Muscle of arm (tissue), 12 donors: ENCODE measurements around the gene ICAM5. TPM values are rescaled to one million over a fixed set of nuclear protein-coding genes. Genes with fewer than 3 reads are reported as not detected.
"Not testable (repeated sequence)": the region's sequence is repeated elsewhere in the genome, so short reads cannot be mapped to it uniquely, and the experiment has no call there.

Experiments used
- DNase-seq: peaks from one replicate; pipeline ENCODE4 v3.0.0-alpha.2; 2013
- polyA plus RNA-seq, 12 donors: library from polyadenylated mRNA; unstranded; fragments of 120-200 nt; gene quantifications; one replicate each; pipeline ENCODE4 v1.2.1, GENCODE V29; 2013; ENCODE audit not compliant: insufficient read length in 12 of 12

Gene ICAM5
- polyA plus RNA-seq, 12 donors, result 0.05 to 1.1 (median 0.13) TPM; not detected in 7

DNA sequence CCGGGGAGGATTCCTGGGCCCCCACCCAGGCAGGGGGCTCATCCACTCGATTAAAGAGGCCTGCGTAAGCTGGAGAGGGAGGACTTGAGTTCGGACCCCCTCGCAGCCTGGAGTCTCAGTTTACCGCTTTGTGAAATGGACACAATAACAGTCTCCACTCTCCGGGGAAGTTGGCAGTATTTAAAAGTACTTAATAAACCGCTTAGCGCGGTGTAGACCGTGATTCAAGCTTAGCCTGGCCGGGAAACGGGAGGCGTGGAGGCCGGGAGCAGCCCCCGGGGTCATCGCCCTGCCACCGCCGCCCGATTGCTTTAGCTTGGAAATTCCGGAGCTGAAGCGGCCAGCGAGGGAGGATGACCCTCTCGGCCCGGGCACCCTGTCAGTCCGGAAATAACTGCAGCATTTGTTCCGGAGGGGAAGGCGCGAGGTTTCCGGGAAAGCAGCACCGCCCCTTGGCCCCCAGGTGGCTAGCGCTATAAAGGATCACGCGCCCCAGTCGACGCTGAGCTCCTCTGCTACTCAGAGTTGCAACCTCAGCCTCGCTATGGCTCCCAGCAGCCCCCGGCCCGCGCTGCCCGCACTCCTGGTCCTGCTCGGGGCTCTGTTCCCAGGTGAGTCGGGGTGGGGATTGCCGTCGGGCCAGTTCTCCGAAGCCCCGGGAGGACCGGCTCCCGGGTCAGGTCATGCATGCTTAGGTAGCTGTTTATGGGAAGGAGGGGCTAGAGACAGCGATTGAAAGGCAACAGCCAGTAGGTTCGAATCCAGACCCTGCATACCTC is 18.9 kb upstream of the ICAM5 start, which contains the start of gene ICAM1:
Gene ICAM1 (plus strand): TSS at position 505 of the 779 bp plus-strand sequence. CDS start 40 bp downstream, at position 545.
- peak; percentile 61 for DNase-seq

GRCh38 chr19:10271543-10272086 is 18.1 kb upstream of the ICAM5 start:
- no peak for DNase-seq

GRCh38 chr19:10274589-10274988 is 15.2 kb upstream of the ICAM5 start:
- DNase-seq, result no peak

- no peak for DNase-seq
Measured at GRCh38 chr19:10277795-10278589, 11.8 kb upstream of the ICAM5 start.

DNA sequence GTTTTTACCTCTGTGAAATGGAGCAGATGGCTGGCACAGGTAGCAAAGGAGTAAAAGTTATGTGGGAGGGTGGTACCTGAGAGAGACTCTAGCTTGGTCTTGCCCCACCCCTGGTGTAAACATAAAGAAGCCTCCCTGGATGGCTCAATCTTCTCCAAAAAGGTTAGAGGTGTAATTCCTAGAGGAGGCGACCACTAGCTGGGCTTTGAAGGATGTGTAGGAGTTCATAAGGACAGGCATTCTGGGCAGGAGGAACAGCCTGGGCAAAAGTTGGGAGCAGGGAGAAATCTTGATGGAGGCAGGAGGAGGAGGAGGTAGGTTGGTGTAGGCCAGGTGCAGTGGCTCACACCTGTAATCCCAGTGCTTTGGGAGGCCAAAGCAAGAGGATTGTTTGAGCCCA is 10.8 kb upstream of the ICAM5 start:
- DNase-seq, result no peak

GRCh38 chr19:10279737-10280442 is 9.9 kb upstream of the ICAM5 start:
- DNase-seq, result no peak

DNA sequence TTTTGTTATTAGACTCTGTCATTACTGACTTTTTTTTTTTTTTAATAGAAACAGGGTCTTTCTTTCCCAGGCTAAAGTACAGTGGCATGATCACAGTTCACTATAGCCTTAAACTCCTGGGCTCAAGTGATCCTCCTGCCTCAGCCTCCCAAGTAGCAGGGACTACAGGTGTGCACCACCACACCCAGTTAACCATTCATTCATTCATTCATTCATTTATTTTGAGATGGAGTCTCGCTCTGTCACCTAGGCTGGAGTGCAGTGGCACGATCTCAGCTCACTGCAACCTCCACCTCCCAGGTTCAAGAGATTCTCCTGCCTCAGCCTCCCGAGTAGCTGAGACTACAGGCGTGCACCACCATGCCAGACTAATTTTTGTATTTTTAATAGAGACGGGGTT is 7.7 kb upstream of the ICAM5 start:
- not testable (repeated sequence) for DNase-seq

GRCh38 chr19:10283301-10284064 is 6.3 kb upstream of the ICAM5 start:
- DNase-seq, result no peak

- no peak for DNase-seq
Measured at GRCh38 chr19:10284065-10284959, 5.4 kb upstream of the ICAM5 start.

GRCh38 chr19:10284960-10285278 is 4.8 kb upstream of the ICAM5 start:
- no peak for DNase-seq

DNA sequence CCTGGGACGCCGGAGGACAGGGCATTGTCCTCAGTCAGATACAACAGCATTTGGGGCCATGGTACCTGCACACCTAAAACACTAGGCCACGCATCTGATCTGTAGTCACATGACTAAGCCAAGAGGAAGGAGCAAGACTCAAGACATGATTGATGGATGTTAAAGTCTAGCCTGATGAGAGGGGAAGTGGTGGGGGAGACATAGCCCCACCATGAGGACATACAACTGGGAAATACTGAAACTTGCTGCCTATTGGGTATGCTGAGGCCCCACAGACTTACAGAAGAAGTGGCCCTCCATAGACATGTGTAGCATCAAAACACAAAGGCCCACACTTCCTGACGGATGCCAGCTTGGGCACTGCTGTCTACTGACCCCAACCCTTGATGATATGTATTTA is 4.4 kb upstream of the ICAM5 start:
- DNase-seq, result no peak

GRCh38 chr19:10286803-10287737 is 2.7 kb upstream of the ICAM5 start, which contains the start of gene ICAM4:
TSS of gene ICAM4 (plus strand) at chr19:10286955. CDS start at chr19:10287013, 58 bp downstream.
- no peak for DNase-seq

- DNase-seq, result no peak
Measured at GRCh38 chr19:10288662-10289166, 1.0 kb upstream of the ICAM5 start.

GRCh38 chr19:10289167-10289835 is 451 bp upstream of the ICAM5 start:
- DNase-seq, result no peak

DNA sequence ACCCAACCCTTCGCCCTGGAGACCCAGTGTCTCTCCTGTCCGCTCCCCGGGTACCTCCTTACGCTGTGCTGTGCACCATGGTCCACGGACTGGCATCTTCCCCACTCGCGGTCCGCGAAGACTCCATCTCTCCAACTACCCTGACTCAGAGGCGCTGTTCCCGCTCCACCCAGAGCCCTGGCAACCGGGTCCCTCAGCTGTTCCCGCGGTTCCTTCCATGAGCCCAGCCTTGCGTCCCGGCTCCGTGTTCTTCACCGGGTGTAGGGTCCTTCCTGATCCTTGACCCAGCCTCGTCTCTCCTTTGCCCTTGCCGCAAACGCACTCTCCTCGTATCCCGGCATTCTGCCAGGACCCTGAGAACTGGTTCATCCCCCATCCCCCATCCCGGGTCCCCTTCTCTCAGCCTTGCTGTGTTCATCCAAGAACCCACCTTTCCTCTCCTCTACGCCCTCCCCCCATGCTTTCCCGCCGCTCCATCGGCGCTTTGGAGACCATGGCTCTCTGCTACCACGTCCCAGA is 664 bp downstream of the ICAM5 start:
- no peak for DNase-seq

DNA sequence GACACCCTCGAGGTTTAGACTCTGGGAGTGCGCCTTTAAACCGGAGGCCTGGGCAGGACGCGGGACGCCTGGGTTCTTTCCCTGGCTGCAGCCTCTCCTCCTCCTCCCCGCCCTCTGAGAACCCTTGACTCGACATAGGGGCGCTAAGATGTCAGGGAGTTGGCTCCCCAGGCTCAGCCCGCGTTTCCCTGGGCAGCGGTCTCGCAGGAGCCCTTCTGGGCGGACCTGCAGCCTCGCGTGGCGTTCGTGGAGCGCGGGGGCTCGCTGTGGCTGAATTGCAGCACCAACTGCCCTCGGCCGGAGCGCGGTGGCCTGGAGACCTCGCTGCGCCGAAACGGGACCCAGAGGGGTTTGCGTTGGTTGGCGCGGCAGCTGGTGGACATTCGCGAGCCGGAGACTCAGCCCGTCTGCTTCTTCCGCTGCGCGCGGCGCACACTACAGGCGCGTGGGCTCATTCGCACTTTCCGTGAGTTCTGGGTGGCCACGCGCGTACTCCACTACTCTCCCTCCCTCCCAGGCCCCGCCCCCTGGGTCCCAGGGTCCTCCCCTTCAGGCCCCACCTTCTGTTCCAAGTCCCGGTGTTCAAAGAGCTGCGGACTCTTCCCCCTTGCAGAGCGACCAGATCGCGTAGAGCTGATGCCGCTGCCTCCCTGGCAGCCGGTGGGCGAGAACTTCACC is 1.3 kb downstream of the ICAM5 start:
- no peak for DNase-seq

DNA sequence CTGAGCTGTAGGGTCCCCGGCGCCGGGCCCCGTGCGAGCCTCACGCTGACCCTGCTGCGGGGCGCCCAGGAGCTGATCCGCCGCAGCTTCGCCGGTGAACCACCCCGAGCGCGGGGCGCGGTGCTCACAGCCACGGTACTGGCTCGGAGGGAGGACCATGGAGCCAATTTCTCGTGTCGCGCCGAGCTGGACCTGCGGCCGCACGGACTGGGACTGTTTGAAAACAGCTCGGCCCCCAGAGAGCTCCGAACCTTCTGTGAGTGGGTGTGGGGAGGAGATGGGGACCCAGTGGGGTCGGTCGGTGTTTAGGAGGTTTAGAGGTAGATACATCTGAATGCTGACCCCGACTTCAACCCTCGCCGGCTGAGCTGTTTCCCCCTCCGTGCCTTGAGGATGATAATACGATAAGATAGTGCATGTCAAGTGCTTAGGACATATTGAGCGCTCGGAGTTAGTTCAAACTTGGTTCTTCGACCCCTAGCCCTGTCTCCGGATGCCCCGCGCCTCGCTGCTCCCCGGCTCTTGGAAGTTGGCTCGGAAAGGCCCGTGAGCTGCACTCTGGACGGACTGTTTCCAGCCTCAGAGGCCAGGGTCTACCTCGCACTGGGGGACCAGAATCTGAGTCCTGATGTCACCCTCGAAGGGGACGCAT is 1.9 kb downstream of the ICAM5 start:
- no peak for DNase-seq
